A549 (cell line): Measurements from ENCODE around the gene TNFAIP8L1.

ENCODE experiments used
- CTCF ChIP-seq: fragments of >200 bp; sonication (Bioruptor Twin); formaldehyde crosslinking; IDR thresholded peaks from 3 replicates; pipeline ENCODE4 v1.5.1; 2016
- E2F6 ChIP-seq: IDR thresholded peaks from 2 replicates; pipeline ENCODE4 v1.6.1; 2012; ENCODE audit warnings: low read depth, borderline replicate concordance
- EP300 ChIP-seq, 2 experiments: fragments of >200 bp; sonication (Bioruptor Twin); formaldehyde crosslinking; IDR thresholded peaks; 2 replicates in 1 of 2; 3 replicates in 1 of 2; pipeline ENCODE4 v1.6.1; 2016 to 2017
- JUN ChIP-seq, 2 experiments: fragments of >200 bp; sonication (Bioruptor Twin); formaldehyde crosslinking; IDR thresholded peaks; 2 replicates in 1 of 2; 3 replicates in 1 of 2; pipeline ENCODE4 v1.6.1; 2016 to 2017
- MAX ChIP-seq: IDR thresholded peaks from 2 replicates; pipeline ENCODE4 v1.6.1; 2012
- PBX3 ChIP-seq: IDR thresholded peaks from 2 replicates; pipeline ENCODE4 v1.6.1; 2012
- POLR2A ChIP-seq: IDR thresholded peaks from 2 replicates; pipeline ENCODE4 v1.6.1; 2012; ENCODE audit warnings: mild to moderate bottlenecking, low read length
- RAD21 ChIP-seq, 2 experiments: fragments of >200 bp in 1 of 2; sonication (Bioruptor Twin) in 1 of 2; formaldehyde crosslinking in 1 of 2; IDR thresholded peaks in 1 of 2; conservative IDR thresholded peaks in 1 of 2; 2 replicates in 1 of 2; 3 replicates in 1 of 2; pipeline ENCODE4 v1.6.1; 2012 to 2018; ENCODE audit warnings: inconsistent platforms in 1 of 2
- REST ChIP-seq: fragments of 200-600 bp; sonication (generic); IDR thresholded peaks from 2 replicates; pipeline ENCODE4 v1.6.1; 2016; ENCODE audit warnings: antibody characterized with exemption, mild to moderate bottlenecking, moderate library complexity
- RFX5 ChIP-seq: fragments of 450-650 bp; IDR thresholded peaks from 2 replicates; pipeline ENCODE4 v1.7.1; 2014; ENCODE audit warnings: antibody characterized with exemption, mild to moderate bottlenecking, moderate library complexity

GRCh38 chr19:4695224-4695731 lies 56.0 kb downstream of the TNFAIP8L1 start:
- TF ChIP-seq CTCF (no peak), RFX5 (no peak), REST (no peak), E2F6 (no peak), POLR2A (no peak), MAX (no peak), EP300 (IDR thresholded peaks at IDR 0.05) (no peak), RAD21 (conservative IDR thresholded peaks at IDR 0.05 in 1 of 2, IDR thresholded peaks at IDR 0.05 in 1 of 2) (no peak), JUN (IDR thresholded peaks at IDR 0.05) (no peak), PBX3 (no peak)
